HEK293 (cell line): ENCODE data around the gene EARS2.

ENCODE experiments used
- CTCF ChIA-PET: fragments of 350-600 bp; formaldehyde crosslinking; extraction: SDS; loops from one replicate; lab custom pipeline; 2021; ENCODE audit warnings: antibody characterized with exemption; lab: Yijun Ruan, JAX
- POLR2A ChIA-PET: fragments of 300-600 bp; formaldehyde crosslinking; extraction: SDS; loops from one replicate; lab custom pipeline; 2020; ENCODE audit warnings: antibody characterized with exemption, inconsistent platforms; lab: Yijun Ruan, JAX
- H3K27ac ChIP-seq: fragments of 200-500 bp; sonication (Bioruptor generic); 2 replicates; pipeline ENCODE4 v1.5.1; 2014; ENCODE audit warnings: low read depth, low read length, control low read depth, inconsistent platforms; ENCODE audit errors: extremely low read depth
- H3K36me3 ChIP-seq, 2 experiments: fragments of 200-500 bp in 1 of 2; sonication (Bioruptor generic) in 1 of 2; 1 replicate in 1 of 2; 2 replicates in 1 of 2; pipeline ENCODE4 v1.5.1; 2014 to 2017; ENCODE audit warnings: inconsistent platforms in 2 of 2, low read length in 2 of 2; ENCODE audit not compliant: control insufficient read depth in 2 of 2, insufficient read depth in 1 of 2
- H3K4me1 ChIP-seq: fragments of 200-500 bp; sonication (Bioruptor generic); 2 replicates; pipeline ENCODE4 v1.5.1; 2014; ENCODE audit warnings: mild to moderate bottlenecking, low read length, inconsistent platforms; ENCODE audit not compliant: control insufficient read depth, insufficient read depth
- H3K4me3 ChIP-seq: 2 replicates; pipeline ENCODE4 v1.5.1; 2011; ENCODE audit warnings: low read depth, mild to moderate bottlenecking, control low read depth, low read length, moderate library complexity
- H3K9me3 ChIP-seq: fragments of 200-500 bp; sonication (Bioruptor generic); 2 replicates; pipeline ENCODE4 v1.5.1; 2014; ENCODE audit warnings: low read depth, low read length, inconsistent platforms; ENCODE audit not compliant: control insufficient read depth, insufficient read depth
- FEZF1 ChIP-seq: fragments of 450-650 bp; formaldehyde crosslinking; IDR thresholded peaks from 2 replicates; pipeline ENCODE4 v1.5.1; 2016; ENCODE audit warnings: missing biosample characterization, missing genetic modification characterization
- GLIS1 ChIP-seq: fragments of 450-650 bp; formaldehyde crosslinking; IDR thresholded peaks from 2 replicates; pipeline ENCODE4 v1.5.1; 2016; ENCODE audit warnings: missing biosample characterization, missing genetic modification characterization
- IKZF3 ChIP-seq: fragments of 450-650 bp; IDR thresholded peaks from 2 replicates; pipeline ENCODE4 v1.5.0; 2018; ENCODE audit warnings: missing biosample characterization, mild to moderate bottlenecking, missing genetic modification characterization, moderate library complexity
- KLF10 ChIP-seq: fragments of 450-650 bp; IDR thresholded peaks from 2 replicates; pipeline ENCODE4 v1.5.1; 2018; ENCODE audit warnings: missing biosample characterization, mild to moderate bottlenecking, missing genetic modification characterization
- OSR2 ChIP-seq: fragments of 450-650 bp; formaldehyde crosslinking; IDR thresholded peaks from 2 replicates; pipeline ENCODE4 v1.5.1; 2016; ENCODE audit warnings: missing biosample characterization, missing genetic modification characterization
- PRDM6 ChIP-seq: fragments of 450-650 bp; formaldehyde crosslinking; IDR thresholded peaks from 2 replicates; pipeline ENCODE4 v1.5.1; 2017; ENCODE audit warnings: missing biosample characterization, missing genetic modification characterization
- SCRT1 ChIP-seq: fragments of 450-650 bp; formaldehyde crosslinking; IDR thresholded peaks from 2 replicates; pipeline ENCODE4 v1.5.1; 2016; ENCODE audit warnings: missing biosample characterization, missing genetic modification characterization, borderline replicate concordance
- SCRT2 ChIP-seq: fragments of 450-650 bp; formaldehyde crosslinking; IDR thresholded peaks from 2 replicates; pipeline ENCODE4 v1.5.1; 2016; ENCODE audit warnings: missing biosample characterization, missing genetic modification characterization
- ZNF114 ChIP-seq: fragments of 450-650 bp; formaldehyde crosslinking; IDR thresholded peaks from 2 replicates; pipeline ENCODE4 v1.5.0; 2017; ENCODE audit warnings: missing biosample characterization, missing genetic modification characterization
- ZNF121 ChIP-seq: fragments of 450-650 bp; formaldehyde crosslinking; IDR thresholded peaks from 2 replicates; pipeline ENCODE4 v1.5.1; 2016; ENCODE audit warnings: missing biosample characterization, missing genetic modification characterization
- ZNF571 ChIP-seq: fragments of 450-650 bp; formaldehyde crosslinking; IDR thresholded peaks from 2 replicates; pipeline ENCODE4 v1.5.0; 2017; ENCODE audit warnings: missing biosample characterization, missing genetic modification characterization
- ZNF707 ChIP-seq: fragments of 450-650 bp; formaldehyde crosslinking; IDR thresholded peaks from 2 replicates; pipeline ENCODE4 v1.5.1; 2016; ENCODE audit warnings: missing biosample characterization, missing genetic modification characterization
- ZNF776 ChIP-seq: fragments of 450-650 bp; formaldehyde crosslinking; IDR thresholded peaks from 2 replicates; pipeline ENCODE4 v1.5.0; 2017; ENCODE audit warnings: missing biosample characterization, missing genetic modification characterization, borderline replicate concordance
- ZNF843 ChIP-seq: fragments of 450-650 bp; formaldehyde crosslinking; IDR thresholded peaks from 2 replicates; pipeline ENCODE4 v1.5.1; 2016; ENCODE audit warnings: missing biosample characterization, missing genetic modification characterization
- TF ChIP-seq, protein P1 (sequence below): fragments of 450-650 bp; formaldehyde crosslinking; IDR thresholded peaks from 2 replicates; pipeline ENCODE4 v1.5.1; 2016; ENCODE audit warnings: missing biosample characterization, missing genetic modification characterization
- TF ChIP-seq, protein P2 (sequence below): fragments of 450-650 bp; formaldehyde crosslinking; IDR thresholded peaks from 2 replicates; pipeline ENCODE4 v1.5.1; 2016; ENCODE audit warnings: missing biosample characterization, missing genetic modification characterization, low read depth

EARS2 gene

GRCh38 chr16:23523321-23523720 is 33.8 kb downstream of the EARS2 start (continued):
- TF ChIP-seq, protein P1, sequence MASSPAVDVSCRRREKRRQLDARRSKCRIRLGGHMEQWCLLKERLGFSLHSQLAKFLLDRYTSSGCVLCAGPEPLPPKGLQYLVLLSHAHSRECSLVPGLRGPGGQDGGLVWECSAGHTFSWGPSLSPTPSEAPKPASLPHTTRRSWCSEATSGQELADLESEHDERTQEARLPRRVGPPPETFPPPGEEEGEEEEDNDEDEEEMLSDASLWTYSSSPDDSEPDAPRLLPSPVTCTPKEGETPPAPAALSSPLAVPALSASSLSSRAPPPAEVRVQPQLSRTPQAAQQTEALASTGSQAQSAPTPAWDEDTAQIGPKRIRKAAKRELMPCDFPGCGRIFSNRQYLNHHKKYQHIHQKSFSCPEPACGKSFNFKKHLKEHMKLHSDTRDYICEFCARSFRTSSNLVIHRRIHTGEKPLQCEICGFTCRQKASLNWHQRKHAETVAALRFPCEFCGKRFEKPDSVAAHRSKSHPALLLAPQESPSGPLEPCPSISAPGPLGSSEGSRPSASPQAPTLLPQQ, result no peak
- TF ChIP-seq ZNF571 (tag by site-specific recombination) (no peak), ZNF114 (tag by site-specific recombination) (no peak)

DNA sequence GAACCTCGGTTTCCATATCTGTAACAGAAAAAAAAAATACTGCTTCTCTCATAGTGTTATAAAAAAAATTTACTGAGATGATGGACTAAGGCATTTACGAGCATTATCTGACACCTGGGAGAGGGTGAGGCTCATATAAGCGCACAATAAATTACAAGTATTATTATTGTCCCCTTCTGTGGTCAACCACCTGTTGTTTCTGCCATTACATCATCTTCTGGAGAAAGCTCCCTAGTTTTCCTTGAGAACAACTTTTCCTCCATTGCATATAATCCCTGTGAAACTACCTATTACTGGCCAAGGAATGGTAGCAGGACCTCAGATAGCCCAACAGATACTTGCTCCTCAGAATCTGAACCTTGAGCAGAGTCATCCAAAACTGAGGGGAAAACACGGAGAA is 35.2 kb downstream of the EARS2 start:
- H3K27ac ChIP-seq, result no peak overlapping the region
- H3K4me3 ChIP-seq, result no peak overlapping the region
- POLR2A ChIA-PET, result no interaction called here
- no peaks in the 10 kb centered on the region for H3K9me3 ChIP-seq
- TF ChIP-seq KLF10, result 0 out of 2 replicates have a peak, but pooled peaks have one; percentile 46
- TF ChIP-seq, protein P2, sequence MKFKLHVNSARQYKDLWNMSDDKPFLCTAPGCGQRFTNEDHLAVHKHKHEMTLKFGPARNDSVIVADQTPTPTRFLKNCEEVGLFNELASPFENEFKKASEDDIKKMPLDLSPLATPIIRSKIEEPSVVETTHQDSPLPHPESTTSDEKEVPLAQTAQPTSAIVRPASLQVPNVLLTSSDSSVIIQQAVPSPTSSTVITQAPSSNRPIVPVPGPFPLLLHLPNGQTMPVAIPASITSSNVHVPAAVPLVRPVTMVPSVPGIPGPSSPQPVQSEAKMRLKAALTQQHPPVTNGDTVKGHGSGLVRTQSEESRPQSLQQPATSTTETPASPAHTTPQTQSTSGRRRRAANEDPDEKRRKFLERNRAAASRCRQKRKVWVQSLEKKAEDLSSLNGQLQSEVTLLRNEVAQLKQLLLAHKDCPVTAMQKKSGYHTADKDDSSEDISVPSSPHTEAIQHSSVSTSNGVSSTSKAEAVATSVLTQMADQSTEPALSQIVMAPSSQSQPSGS (tag by site-specific recombination), result peak; percentile 63; the same call in 1 of the 2 replicates
- peak; percentile 45; the same call in 1 of the 2 replicates for TF ChIP-seq ZNF843 (tag by site-specific recombination)
- peak; percentile 43; the same call in 1 of the 2 replicates for TF ChIP-seq OSR2 (tag by site-specific recombination)
- TF ChIP-seq ZNF776, result no peak
- peak; percentile 53; the same call in 1 of the 2 replicates for TF ChIP-seq IKZF3 (tag by site-specific recombination)
- TF ChIP-seq ZNF707, result no peak
- peak; percentile 96 for TF ChIP-seq SCRT2 (tag by site-specific recombination)
- TF ChIP-seq ZNF114 (tag by site-specific recombination), result no peak
- TF ChIP-seq PRDM6 (tag by site-specific recombination), result peak; percentile 42; the same call in 1 of the 2 replicates
- TF ChIP-seq SCRT1 (tag by site-specific recombination), result peak; percentile 82
- peak; percentile 18; the same call in 1 of the 2 replicates for TF ChIP-seq FEZF1 (tag by site-specific recombination)
- CTCF ChIA-PET, result no interaction called here
- no peaks in the 10 kb centered on the region for H3K4me1 ChIP-seq
- H3K36me3 ChIP-seq, result peaks cover 0 to 52% of the 10 kb centered on the region in 2 experiments; a peak in 2 of 3 replicates

DNA sequence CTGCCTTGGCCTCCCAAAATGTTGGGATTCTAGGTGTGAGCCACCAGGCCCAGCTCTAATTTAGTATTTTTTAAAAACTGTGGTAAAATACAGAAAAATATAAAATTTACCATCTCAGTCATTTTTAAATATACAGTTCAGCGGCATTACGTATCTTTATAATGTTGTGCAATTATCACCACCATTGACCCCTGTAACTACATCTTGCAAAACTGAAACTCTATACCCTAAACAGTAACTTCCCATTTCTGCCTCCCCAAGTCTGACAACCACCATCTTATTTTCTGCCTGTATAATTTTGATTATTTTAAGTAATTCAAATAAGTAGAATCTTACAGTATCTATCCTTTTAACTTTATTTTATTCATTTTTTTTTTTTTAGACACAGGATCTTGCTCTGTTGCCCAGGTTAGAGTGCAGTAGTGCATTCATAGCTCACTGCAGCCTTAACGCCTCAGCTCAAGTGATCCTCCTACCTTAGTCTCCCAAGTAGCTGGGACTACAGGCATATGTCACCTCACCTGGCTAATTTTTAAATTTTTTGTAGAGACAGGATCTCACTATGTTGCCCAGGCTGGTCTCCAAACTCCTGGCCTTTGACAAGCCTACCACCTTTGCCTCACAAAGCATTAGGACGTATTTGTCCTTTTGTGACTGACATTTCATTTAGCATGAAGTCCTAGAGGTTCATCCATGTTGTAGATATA is 36.0 kb downstream of the EARS2 start:
- Histone ChIP-seq H3K4me3 (no peak overlapping the region), H3K36me3 (peaks cover 0 to 51% of the 10 kb centered on the region in 2 experiments; a peak in 2 of 3 replicates), H3K27ac (no peak overlapping the region), H3K9me3 (no peaks in the 10 kb centered on the region), H3K4me1 (no peaks in the 10 kb centered on the region)
- POLR2A ChIA-PET, result interaction anchor here (0.7 kb wide), 1 partner anchor 32 kb away, joined by 3 read pairs; no protein-coding TSS in a partner anchor
- CTCF ChIA-PET, result no interaction called here
- TF ChIP-seq ZNF121 (tag by site-specific recombination), result peak; percentile 99
- TF ChIP-seq GLIS1 (tag by site-specific recombination), result no peak
